ENCODE measurements around the gene UTF1.

GRCh38 chr10:133197786-133198185 lies 32.2 kb upstream of the UTF1 start:
- TF ChIP-seq POLR2A (IDR thresholded peaks at IDR 0.05; ENCODE audit: low read length), result no peak
- no peak for TF ChIP-seq GATA1 (IDR thresholded peaks at IDR 0.05; ENCODE audit: low read depth, low read length)

Measured in erythroblast (primary cell).